HG02970 (cell line): ENCODE results near the gene MMP17.
"Not testable (repeated sequence)": the region's sequence is repeated elsewhere in the genome, so short reads cannot be mapped to it uniquely, and the experiment has no call there.

Source experiments
- ATAC-seq: cut with Tn5 transposase; IDR thresholded peaks from one replicate; pipeline ENCODE4 v1.9.1; 2021; ENCODE audit warnings: mild to moderate bottlenecking, moderate library complexity, moderate number of reproducible peaks; ENCODE audit not compliant: unreplicated experiment, low FRiP score

Gene MMP17

GRCh38 chr12:131862600-131862993, 34.4 kb downstream of the MMP17 start:
- ATAC-seq: no peak

DNA sequence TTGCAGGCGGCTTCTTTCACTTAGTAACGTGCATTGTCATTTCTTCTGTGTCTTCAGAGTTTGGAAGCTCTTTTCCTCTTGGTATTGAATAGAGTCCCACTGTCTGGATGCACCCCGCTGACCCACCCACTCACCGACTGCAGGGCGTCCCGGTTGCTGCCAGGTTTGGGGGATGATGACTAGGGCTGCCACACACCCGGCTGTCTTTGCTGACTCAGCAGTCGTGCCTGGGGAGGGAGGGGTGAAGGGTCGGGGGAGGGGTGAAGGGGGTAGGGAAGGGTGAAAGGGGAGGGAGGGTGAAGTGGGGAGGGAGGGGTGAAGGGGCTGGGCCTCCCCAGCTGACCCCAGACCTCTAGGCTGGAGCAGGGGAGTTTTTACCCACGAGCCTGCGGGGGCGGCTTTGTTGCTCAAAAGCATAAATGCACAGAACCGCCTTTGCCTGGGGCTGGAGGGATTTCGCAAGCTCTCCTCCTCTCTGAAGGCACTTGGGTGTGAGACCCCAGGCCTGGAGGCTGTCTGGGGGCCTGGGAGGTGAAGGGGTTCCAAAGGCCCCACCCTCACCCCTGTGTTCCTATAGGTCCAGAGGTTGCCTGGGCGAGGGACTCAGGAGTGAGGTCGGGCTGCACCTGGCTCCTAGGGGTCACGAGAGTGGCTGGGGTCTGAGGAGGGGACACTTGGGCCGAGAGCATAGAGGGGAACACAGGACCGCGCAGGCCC, 35.0 kb downstream of the MMP17 start:
- ATAC-seq: no peak

DNA sequence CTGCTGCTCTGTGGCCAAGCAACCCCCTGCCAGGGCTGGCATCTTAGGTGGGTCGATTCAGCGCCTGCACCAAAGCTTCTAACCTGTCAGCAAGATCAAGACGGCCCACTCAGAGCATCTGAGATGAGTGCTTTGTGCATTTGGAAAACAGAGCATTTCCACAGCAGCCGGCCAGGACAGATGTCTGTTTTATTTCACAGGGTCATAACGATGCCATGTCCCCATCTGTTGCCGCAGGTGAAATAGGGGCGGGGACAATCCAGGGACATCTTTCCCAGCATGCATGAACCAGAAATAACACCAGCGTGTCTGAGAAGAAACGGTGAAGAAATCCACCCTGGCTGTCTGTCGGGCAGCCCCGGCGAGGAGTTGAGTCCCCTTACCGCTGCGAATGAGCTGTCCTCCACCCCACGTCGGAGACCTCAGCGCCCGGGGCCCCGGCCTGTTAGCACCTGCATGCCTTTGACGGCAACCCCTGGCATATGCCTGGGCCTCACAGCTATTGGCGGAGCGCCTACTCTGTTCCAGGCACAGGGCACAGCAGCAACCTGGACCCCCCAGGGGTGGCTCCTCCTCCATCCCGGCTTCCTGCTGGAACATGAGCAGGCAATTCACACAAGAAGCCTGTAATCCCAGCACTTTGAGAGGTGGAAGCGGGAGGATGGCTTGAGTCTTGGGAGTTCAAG, 35.7 kb downstream of the MMP17 start:
- ATAC-seq: no peak

DNA sequence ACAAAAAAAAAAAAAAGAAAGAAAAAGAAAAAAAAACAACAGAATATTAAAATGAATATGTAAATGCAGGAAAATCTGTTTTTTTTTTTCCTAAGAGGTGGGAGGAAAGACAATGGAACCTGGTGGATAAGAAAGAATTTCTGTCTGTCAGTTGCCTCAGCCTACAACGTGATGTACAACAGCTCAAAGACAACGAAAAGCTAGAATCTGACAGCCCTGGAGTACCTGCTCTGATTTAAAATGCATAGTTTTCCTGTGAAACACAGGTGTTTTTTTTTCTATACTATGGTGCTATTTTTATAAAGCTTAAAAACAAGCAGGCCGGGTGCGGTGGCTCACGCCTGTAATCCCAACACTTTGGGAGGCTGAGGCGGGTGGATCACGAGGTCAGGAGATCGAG, 36.3 kb downstream of the MMP17 start:
- ATAC-seq: no peak

DNA sequence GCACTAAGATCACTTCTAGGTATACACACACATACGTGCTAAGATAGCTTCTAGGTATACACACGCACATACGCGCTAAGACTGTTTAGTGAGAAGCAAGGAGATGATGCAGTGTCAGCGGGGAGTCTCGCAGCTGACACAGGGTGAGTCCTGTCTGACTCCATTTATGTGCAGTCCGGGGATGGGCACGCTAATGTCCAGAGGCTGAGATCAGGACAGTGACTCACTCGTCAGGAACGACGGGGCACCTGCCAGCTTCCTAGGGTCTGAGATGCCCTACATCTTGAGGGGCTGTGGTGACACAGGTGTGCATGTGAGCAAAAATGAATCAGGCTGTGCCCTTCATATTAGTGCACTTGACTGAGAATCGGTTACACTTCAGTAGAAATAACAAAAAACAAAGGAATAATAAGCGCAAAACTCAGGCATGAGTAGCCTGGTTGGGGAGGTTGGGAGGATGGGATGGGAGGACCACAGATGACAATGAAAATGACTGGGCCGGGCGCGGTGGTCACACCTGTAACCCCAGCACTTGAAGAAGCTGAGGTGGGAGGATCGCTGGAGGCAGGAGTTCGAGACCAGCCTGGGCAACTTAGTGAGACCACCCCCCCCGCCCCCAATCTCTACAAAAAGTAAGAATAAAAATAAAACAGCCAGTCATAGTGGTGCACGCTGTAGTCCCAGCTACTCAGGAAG, 37.1 kb downstream of the MMP17 start:
- ATAC-seq: no peak

GRCh38 chr12:131867471-131867870, 39.3 kb downstream of the MMP17 start:
- ATAC-seq: no peak

DNA sequence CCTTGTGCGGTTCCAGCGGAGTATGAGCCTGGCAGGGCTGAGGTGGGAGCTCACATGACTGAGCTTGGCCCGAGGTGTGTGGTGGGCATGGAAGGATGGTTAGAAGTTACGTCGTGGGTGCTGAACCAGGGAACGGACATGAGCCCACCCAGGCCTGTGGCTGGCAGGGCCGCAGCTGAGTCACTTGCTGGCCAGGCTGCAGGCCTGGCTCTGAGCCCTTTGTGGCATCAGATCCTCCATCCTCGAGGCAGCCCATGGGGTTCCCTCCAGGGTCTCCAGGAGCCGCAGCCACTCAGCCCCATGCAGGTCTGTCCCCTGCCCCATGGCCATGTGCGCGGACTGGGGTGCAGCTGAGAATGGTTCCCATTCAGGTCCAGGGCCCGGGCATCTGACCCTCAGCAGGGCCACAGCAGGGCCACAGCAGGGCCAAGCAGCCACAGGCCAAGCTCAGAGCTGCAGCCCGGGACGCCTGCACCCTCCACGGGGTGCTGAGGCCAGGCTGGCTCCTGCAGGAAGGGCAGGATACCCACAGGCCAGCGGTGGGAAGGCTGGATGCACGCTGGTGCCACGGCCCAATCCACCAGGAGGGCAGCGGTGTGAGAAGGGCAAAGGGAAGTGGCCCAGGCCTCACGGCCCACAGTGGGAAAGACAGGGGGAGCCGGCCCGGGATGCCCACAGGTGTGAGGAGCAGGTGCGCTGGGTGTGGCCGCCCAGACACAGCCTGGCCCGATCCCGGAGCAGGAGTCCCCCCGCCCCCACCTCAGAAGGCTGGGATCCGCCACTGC, 39.9 kb downstream of the MMP17 start:
- ATAC-seq: no peak

GRCh38 chr12:131869871-131870418, 41.8 kb downstream of the MMP17 start:
- no peak for ATAC-seq

DNA sequence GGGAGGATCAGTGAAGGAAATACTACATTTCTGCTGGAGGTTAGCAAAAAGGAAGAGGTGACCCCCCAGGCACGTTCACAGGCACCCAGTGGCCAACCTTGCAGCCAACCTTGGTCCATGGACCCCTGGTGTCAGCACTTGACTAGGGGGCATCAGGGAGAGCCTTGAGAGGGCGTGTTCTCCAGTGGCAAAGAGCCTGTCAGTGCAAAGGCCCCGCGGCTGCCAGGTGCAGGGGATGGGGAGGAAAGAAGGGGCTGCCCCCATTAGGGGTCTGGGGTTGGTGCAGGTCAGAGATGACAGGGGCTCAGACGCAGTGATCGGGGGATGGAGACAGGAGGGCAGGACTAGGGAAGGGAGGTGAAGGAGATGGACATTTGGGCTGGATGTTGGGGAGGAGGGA, 43.5 kb downstream of the MMP17 start:
- no peak for ATAC-seq

GRCh38 chr12:131872154-131873051, 44.2 kb downstream of the MMP17 start:
- ATAC-seq: no peak

- ATAC-seq: no peak
These were observed 45.1 kb downstream of the MMP17 start for GRCh38 chr12:131873293-131873692.

GRCh38 chr12:131874972-131875371, 46.8 kb downstream of the MMP17 start:
- ATAC-seq: not testable (repeated sequence)

DNA sequence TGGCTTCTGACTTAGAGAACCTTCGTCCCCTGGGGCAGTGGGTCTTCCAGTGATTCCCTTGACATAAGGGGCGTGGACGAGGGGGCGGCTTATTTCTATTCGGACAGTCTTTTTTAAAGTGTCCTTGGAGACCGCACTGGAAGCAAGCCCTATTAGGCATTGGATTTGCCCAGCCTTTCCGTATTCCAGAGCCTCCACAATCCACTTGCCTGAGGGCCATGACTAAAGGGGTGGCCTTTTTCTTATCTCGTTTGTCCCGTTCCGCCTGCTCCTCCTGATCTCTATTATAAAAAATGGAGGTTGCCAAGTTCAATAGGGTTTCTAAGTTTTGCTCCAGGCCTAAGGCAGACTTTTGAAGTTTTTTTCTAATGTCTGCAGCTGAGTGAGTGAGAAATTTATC, 49.0 kb downstream of the MMP17 start:
- not testable (repeated sequence) for ATAC-seq

DNA sequence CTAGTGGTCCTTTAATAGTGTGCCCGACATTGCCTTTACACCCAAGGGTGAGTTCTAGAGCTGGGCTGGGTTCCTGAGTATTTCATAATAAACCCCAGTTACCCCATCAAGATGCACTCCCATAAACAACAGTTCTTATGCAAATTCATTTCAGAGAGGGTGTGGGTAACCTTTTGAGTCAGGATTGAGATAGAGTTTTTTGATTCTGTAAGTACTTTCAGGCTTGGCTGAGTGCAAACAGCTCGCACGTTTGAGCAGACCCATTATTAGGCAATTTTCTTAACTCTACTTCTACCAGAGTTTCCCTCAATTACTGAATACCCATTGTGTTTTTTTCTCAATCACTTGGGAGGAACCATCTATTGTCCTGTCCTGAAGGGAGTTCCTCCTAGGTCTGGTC, 50.2 kb downstream of the MMP17 start:
- not testable (repeated sequence) for ATAC-seq

DNA sequence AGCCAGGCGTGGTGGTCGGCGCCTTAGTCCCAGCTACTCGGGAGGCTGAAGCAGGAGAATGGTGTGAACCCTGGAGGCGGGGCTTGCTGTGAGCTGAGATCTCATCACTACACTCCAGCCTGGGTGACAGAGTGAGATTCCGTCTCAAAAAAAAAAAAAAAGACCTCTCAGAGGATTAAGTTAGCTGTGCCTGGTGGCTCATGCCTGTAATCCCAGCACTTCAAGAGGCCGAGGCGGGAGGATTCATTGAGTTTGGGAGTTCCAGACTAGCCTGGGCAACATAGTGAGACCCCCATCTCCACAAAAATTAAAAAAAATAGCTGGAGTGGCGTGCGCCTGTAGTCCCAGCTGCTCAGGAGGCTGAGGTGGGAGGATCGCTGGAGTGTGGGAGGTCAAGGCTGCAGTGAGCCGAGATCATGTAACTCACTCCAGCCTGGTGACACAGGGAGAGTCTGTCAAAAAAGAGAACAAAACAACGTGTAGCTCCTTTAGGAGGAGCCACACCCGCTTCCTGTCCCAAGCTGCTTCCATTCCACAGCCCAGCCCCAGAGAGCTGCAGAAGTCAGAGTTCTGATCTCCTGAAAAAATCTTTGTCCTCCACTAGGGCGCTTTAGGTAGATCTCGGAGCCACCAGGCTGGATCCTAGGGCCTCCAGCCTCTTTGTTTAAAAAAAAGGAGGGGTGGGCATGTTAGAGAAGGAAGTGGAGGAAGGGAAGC, 54.8 kb downstream of the MMP17 start:
- ATAC-seq: no peak

DNA sequence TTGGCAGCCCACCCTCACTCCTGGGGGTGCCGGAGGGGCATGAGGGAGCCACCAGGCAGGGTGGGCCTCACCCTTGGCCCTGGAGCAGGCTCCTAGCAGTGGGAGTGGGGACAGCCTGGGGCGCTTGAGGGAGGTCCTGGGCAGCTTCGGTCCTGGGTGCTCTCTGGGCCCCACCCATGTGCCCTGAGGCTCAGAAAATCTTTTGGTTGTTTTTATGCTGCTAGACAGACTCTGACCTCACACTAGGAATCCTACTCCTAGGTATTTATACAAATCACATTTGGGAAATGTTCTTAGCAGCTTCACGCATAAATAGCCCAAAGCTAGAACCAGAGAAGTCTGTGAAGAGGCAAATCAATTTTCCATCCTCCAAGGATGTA, 55.3 kb downstream of the MMP17 start:
- no peak for ATAC-seq

DNA sequence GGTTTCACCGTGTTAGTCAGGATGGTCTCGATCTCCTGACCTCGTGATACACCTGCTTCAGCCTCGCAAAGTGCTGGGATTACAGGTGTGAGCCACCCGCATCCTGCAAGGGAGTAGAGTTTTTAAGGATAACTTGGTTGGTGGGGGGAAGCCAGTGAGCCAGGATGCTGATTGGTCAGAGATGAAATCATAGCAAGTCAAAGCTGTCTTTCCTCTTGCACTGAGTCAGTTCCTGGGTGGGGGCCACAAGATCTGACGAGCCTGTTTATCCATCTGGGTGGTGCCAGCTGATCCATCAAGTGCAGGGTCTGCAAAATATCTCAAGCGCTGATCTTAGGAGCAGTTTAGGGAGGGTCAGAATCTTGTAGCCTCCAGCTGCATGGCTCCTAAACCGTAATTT, 56.9 kb downstream of the MMP17 start:
- not testable (repeated sequence) for ATAC-seq

DNA sequence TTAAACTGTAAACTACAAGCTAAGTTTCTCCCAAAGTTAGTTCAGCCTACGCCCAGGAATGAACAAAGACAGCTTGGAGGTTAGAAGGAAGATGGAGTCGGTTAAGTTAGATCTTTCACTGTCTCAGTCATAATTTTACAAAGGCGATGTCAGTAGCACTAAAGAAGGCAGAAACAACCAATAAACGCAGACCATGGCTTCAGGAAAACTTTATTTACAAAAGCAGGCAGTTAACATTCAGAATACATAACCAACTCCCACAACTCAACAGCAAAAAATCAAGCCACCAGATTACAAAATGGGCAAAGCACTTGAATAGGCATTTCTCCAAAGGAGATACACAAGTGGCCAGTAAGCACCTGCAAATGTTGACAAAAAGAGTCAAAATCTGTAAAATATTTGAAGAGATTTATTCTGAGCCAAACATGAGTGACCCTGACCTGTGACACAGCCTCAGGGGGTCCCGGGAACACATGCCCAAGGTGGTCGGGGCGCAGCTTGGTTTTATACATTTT, 57.4 kb downstream of the MMP17 start:
- ATAC-seq: no peak

DNA sequence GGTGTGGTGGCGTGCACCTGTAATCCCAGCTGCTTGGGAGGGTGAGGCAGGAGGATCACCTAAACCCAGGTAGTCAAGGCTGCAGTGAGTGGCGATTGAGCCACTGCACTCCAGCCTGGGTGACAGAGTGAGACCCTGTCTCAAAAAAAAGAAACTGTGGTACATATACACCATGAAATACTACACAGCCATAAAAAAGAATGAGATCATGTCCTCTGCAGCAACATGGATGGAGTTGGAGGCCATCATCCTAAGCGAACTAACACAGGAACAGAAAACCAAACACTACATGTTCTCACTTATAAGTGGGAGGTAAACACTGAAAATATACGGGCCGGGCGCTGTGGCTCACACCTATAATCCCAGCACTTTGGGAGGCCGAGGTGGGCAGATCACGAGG, 63.5 kb downstream of the MMP17 start:
- ATAC-seq: not testable (repeated sequence)
